GM18873 (cell line): Measurements from ENCODE around the gene NCK2.

ENCODE experiments used
- ATAC-seq: cut with Tn5 transposase; IDR thresholded peaks from one replicate; pipeline ENCODE4 v1.9.1; 2021; ENCODE audit warnings: mild to moderate bottlenecking, moderate library complexity, moderate number of reproducible peaks; ENCODE audit not compliant: unreplicated experiment, low FRiP score

Gene NCK2

GRCh38 chr2:105937498-105938097, 192.9 kb downstream of the NCK2 start:
- ATAC-seq = no peak
